Suprapubic skin (tissue), 4 donors: Measurements from ENCODE around the gene SFRP5.

ENCODE experiments used
- EP300 ChIP-seq: sonication (generic); formaldehyde crosslinking; IDR thresholded peaks from one replicate; pipeline ENCODE4 v1.6.1; 2017; ENCODE audit warnings: antibody characterized with exemption
- POLR2AphosphoS5 ChIP-seq, 3 donors: sonication (generic); formaldehyde crosslinking; IDR thresholded peaks; one replicate each; pipeline ENCODE4 v1.6.1; 2017; ENCODE audit warnings: antibody characterized with exemption in 3 of 3
- TF ChIP-seq, protein P1 (sequence below), 2 donors: fragments of 200-600 bp in 1 of 2; fragments of 450-650 bp in 1 of 2; sonication (generic) in 1 of 2; IDR thresholded peaks; one replicate each; pipeline ENCODE4 v1.5.1; 2016 to 2019; ENCODE audit warnings: antibody characterized with exemption in 2 of 2, mild to moderate bottlenecking in 1 of 2, moderate library complexity in 1 of 2

- TF ChIP-seq POLR2AphosphoS5 (IDR thresholded peaks at IDR 0.05) (no peak), EP300 (no peak)
- TF ChIP-seq, protein P1, sequence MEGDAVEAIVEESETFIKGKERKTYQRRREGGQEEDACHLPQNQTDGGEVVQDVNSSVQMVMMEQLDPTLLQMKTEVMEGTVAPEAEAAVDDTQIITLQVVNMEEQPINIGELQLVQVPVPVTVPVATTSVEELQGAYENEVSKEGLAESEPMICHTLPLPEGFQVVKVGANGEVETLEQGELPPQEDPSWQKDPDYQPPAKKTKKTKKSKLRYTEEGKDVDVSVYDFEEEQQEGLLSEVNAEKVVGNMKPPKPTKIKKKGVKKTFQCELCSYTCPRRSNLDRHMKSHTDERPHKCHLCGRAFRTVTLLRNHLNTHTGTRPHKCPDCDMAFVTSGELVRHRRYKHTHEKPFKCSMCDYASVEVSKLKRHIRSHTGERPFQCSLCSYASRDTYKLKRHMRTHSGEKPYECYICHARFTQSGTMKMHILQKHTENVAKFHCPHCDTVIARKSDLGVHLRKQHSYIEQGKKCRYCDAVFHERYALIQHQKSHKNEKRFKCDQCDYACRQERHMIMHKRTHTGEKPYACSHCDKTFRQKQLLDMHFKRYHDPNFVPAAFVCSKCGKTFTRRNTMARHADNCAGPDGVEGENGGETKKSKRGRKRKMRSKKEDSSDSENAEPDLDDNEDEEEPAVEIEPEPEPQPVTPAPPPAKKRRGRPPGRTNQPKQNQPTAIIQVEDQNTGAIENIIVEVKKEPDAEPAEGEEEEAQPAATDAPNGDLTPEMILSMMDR (IDR thresholded peaks at IDR 0.05) = no peak
Measured at GRCh38 chr10:97763947-97764346, 7.9 kb downstream of the SFRP5 start.
